Measurements from ENCODE around the gene IDI1.
A peak's percentile ranks its signal among the peaks of the same experiment; 100 is the strongest.

IDI1 gene

GRCh38 chr10:1048732-1049424, at the start of gene IDI1:
IDI1 (minus strand) TSS chr10:1049119; CDS start chr10:1049003, 116 bp downstream.
- TF ChIP-seq CTCF (conservative IDR thresholded peaks at IDR 0.05), result no peak
- peak within 1 kb of the TSS; percentile 92 for H3K27ac ChIP-seq

- TF ChIP-seq CTCF (conservative IDR thresholded peaks at IDR 0.05), result no peak
- H3K27ac ChIP-seq, result no peak overlapping the region
These were observed 48.5 kb upstream of the IDI1 start for GRCh38 chr10:1097436-1097835.

DNA sequence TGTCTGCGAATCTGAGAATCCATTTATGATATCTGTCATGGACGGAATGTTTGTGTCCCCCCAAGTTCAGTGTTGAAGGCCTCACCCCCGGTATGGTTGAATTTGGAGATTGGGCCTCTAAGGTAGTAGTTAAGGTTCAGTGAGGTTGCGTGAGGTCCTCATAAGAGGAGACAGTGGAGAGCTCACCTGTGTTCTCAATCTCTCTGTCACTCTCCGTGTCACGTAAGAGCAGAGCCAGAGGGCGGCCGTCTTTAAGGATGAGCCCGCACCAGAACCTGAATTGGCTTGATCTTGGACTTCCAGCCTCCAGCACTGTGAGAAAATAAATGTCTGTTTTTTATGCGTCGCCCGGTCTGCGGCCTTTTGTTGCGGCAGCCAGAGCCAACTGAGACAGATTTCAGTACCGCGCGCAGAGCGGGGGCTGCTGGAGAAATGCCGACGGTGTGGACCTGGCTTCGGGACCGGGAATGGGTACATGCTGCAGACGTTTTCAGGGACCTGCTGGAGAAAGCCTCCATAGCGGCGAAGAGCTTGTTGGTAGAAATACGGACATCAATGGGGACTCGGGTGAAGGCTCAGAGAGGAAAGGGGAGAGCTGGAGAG, 47.5 kb upstream of the IDI1 start:
- no peak overlapping the region for H3K27ac ChIP-seq
- no peak for TF ChIP-seq CTCF (conservative IDR thresholded peaks at IDR 0.05)

- H3K27ac ChIP-seq, result no peak overlapping the region
- no peak for TF ChIP-seq CTCF (conservative IDR thresholded peaks at IDR 0.05)
These were observed 46.6 kb upstream of the IDI1 start for GRCh38 chr10:1095498-1095897.

DNA sequence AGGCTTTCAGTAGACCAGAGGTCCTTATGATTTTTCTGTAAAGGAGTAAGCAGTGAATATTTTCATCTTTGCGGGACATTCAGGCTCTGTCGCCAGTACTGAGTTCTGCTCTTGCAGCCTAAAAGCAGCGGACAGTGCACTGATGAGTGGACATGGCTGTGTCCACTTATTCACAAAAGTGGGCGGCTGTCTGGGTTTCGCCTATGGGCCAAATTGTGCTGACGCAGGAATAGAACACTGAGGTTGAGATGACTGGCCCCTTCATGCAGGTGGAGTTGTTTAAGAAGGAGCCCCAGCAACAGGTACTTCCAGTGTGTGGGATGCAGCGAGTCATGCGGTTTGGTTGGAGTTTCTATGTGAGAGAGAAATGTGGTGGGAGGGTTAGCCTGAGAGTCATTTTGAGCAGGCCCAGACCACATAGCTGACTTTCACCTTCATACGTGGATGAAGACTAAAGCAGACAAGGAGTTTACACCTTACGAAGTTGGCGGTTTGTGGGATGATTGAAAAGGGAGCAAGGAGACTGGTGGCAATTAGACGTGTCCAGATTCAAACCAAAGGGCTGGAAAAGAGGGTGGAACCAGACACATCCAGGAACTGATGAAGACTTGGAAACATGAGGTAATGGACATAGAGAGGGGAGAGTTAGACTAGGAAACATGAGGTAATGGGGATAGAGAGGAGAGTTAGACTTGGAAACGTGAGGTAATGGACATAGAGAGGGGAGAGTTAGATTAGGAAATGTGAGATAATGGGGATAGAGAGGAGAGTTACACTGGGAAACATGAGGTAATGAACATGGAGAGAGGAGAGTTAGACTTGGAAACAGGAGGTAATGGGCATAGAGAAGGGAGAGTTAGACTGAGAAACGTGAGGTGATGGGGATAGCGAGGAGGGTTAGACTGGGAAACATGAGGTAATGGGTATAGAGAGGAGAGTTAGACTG, 45.5 kb upstream of the IDI1 start:
- no peak overlapping the region for H3K27ac ChIP-seq
- TF ChIP-seq CTCF (conservative IDR thresholded peaks at IDR 0.05), result no peak

- no peak for TF ChIP-seq CTCF (conservative IDR thresholded peaks at IDR 0.05)
- H3K27ac ChIP-seq, result no peak overlapping the region
These were observed 44.8 kb upstream of the IDI1 start for GRCh38 chr10:1093696-1094095.

DNA sequence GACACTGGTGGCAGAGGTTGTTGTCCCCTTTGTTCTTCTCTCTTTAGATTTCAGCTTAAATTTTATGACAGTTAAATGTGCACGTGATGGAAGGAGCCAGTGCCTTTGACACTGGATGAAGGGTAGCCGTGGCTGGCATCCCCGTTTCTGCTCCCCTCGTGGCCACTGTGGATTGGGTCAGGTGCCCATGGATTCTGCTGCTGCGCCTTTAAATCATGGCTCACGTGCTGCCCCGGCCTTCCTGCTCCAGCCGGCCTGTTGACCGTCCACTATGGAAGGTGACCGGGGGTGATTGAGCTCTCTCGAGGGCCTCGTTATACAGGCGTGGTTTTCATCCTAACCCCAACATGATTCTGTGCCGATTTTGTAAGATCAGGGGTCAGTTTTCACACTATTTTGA, 41.8 kb upstream of the IDI1 start:
- no peak overlapping the region for H3K27ac ChIP-seq
- no peak for TF ChIP-seq CTCF (conservative IDR thresholded peaks at IDR 0.05)

Measured in VCaP (cell line).